Kidney tubule cell (primary cell): ENCODE measurements around the gene PBRM1.

Experiments used
- DNase-seq: peaks from one replicate; pipeline ENCODE4 v3.0.0-alpha.2; 2018; ENCODE audit warnings: low spot score

PBRM1 gene

GRCh38 chr3:52574056-52574965 is 111.4 kb downstream of the PBRM1 start:
- no peak for DNase-seq

- DNase-seq: no peak
These were observed 113.5 kb downstream of the PBRM1 start for GRCh38 chr3:52572221-52572620.

- peak; percentile 49 for DNase-seq
These were observed 115.6 kb downstream of the PBRM1 start for GRCh38 chr3:52570076-52570475.

- DNase-seq: peak; percentile 25
These were observed 117.6 kb downstream of the PBRM1 start for GRCh38 chr3:52568069-52568468.

- DNase-seq: no peak
These were observed 121.7 kb downstream of the PBRM1 start for GRCh38 chr3:52563984-52564383.

- DNase-seq: no peak
These were observed 124.5 kb downstream of the PBRM1 start for GRCh38 chr3:52561028-52561747.

GRCh38 chr3:52558436-52558835 is 127.3 kb downstream of the PBRM1 start:
- no peak for DNase-seq

GRCh38 chr3:52557011-52557960 is 128.4 kb downstream of the PBRM1 start:
- no peak for DNase-seq

GRCh38 chr3:52555056-52555455 is 130.7 kb downstream of the PBRM1 start:
- DNase-seq: no peak

GRCh38 chr3:52554026-52554755 is 131.5 kb downstream of the PBRM1 start:
- DNase-seq: no peak

- peak; percentile 83 for DNase-seq
These were observed 133.6 kb downstream of the PBRM1 start for GRCh38 chr3:52552089-52552488.

GRCh38 chr3:52551118-52551517 is 134.6 kb downstream of the PBRM1 start:
- no peak for DNase-seq

- DNase-seq: no peak
These were observed 138.6 kb downstream of the PBRM1 start for GRCh38 chr3:52547143-52547542.

- DNase-seq: no peak
These were observed 139.4 kb downstream of the PBRM1 start for GRCh38 chr3:52546111-52546901.

- DNase-seq: no peak
These were observed 140.8 kb downstream of the PBRM1 start for GRCh38 chr3:52544937-52545336.

- DNase-seq: no peak
These were observed 144.7 kb downstream of the PBRM1 start for GRCh38 chr3:52541050-52541449.

- DNase-seq: no peak
These were observed 146.6 kb downstream of the PBRM1 start for GRCh38 chr3:52539010-52539653.

GRCh38 chr3:52537726-52538421 is 147.8 kb downstream of the PBRM1 start:
- DNase-seq: no peak

GRCh38 chr3:52537165-52537620 is 148.5 kb downstream of the PBRM1 start:
- no peak for DNase-seq
